ENCODE data around the gene NSUN4.

GRCh38 chr1:46303038-46303871, 37.4 kb upstream of the NSUN4 start, which contains the start of the genes LRRC41 and UQCRH:
- TF ChIP-seq CTCF (IDR thresholded peaks at IDR 0.05) (peak in 1 of 4 experiments; percentile 8), POLR2AphosphoS5 (IDR thresholded peaks at IDR 0.05) (peak; percentile 91), POLR2A (IDR thresholded peaks at IDR 0.05) (peak; percentile 88)
